K562 (cell line): ENCODE results near the gene KAT2B. TPM values are rescaled to one million over a fixed set of nuclear protein-coding genes. Genes with fewer than 3 reads are reported as not detected.
A peak's percentile ranks its signal among the peaks of the same experiment; 100 is the strongest.

Experiments used
- ATAC-seq: fragments of 200-7000 bp; cut with Tn5 transposase; 3 replicates; pipeline ENCODE4 v1.9.1; 2020; ENCODE audit warnings: moderate library complexity
- BruUV-seq: library from RNA; stranded (reverse); fragments of 400-500 nt; replicated peaks from 2 replicates; lab custom pipeline; 2021; lab: Mats Ljungman, UMichigan
- CTCF ChIA-PET: fragments of 300-600 bp; formaldehyde crosslinking; extraction: SDS; loops from one replicate; lab custom pipeline; 2021; ENCODE audit warnings: low intra/inter-chr PET ratio; lab: Yijun Ruan, JAX
- POLR2A ChIA-PET: fragments of 300-600, 350-650 bp; sonication (Branson Sonifier 250); formaldehyde crosslinking; extraction: SDS; loops from one replicate; lab custom pipeline; 2021; ENCODE audit warnings: antibody characterized with exemption, inconsistent platforms; lab: Yijun Ruan, JAX
- DNase-seq, 4 experiments: peaks; one replicate each; pipeline versions ENCODE4 v3.0.0 to v3.0.0-alpha.2; 2011 to 2018; ENCODE audit warnings: low spot score in 3 of 4, mixed read lengths in 3 of 4; ENCODE audit errors: extremely low read depth in 1 of 4
- FAIRE-seq: peaks from 2 replicates; lab custom pipeline; 2011; peaks lifted over from hg19 to GRCh38; lab: Jason Lieb, UNC
- H2AFZ ChIP-seq: 2 replicates; pipeline ENCODE4 v1.6.0; 2011; ENCODE audit warnings: low read depth, low read length, control low read depth, inconsistent platforms
- H3K27ac ChIP-seq: fragments of 200-600 bp; 3 replicates; pipeline ENCODE4 v1.8.0; 2011; ENCODE audit warnings: low read depth, mild to moderate bottlenecking, control low read depth, inconsistent platforms, low read length, moderate library complexity, mixed read lengths; ENCODE audit errors: extremely low read depth
- H3K27me3 ChIP-seq, 2 experiments: fragments of 300-600 bp in 1 of 2; 2 replicates in 1 of 2; 3 replicates in 1 of 2; pipeline versions ENCODE4 v1.6.0 to v1.8.0; 2011; ENCODE audit warnings: inconsistent platforms in 2 of 2, low read length in 2 of 2, mild to moderate bottlenecking in 1 of 2, mixed read lengths in 1 of 2, moderate library complexity in 1 of 2; ENCODE audit not compliant: control insufficient read depth in 2 of 2, insufficient read depth in 2 of 2
- H3K36me3 ChIP-seq: fragments of 300-600 bp; 3 replicates; pipeline ENCODE4 v1.8.0; 2011; ENCODE audit warnings: mild to moderate bottlenecking, low read length, inconsistent platforms; ENCODE audit not compliant: control insufficient read depth, insufficient read depth
- H3K4me1 ChIP-seq, 2 experiments: fragments of 200-600 bp in 1 of 2; replicated peaks in 1 of 2; 2 replicates in 1 of 2; 3 replicates in 1 of 2; pipeline versions ENCODE4 v1.5.1 to v1.8.0; 2011; ENCODE audit warnings: inconsistent platforms in 2 of 2, low read length in 2 of 2, mild to moderate bottlenecking in 1 of 2, mixed read lengths in 1 of 2, moderate library complexity in 1 of 2; ENCODE audit not compliant: control insufficient read depth in 2 of 2, insufficient read depth in 2 of 2
- H3K4me2 ChIP-seq: 2 replicates; pipeline ENCODE4 v1.6.1; 2011; ENCODE audit warnings: low read length, control low read depth, inconsistent platforms, mixed read lengths; ENCODE audit not compliant: insufficient read depth
- H3K4me3 ChIP-seq: fragments of 200-600 bp; sonication (generic), shearing (Covaris generic); 2 replicates; pipeline ENCODE4 v1.5.1; 2016; ENCODE audit warnings: control low read depth, inconsistent platforms
- H3K79me2 ChIP-seq: fragments of 200-600 bp; 3 replicates; pipeline ENCODE4 v1.8.0; 2011; ENCODE audit warnings: low read length, inconsistent platforms; ENCODE audit not compliant: control insufficient read depth, insufficient read depth
- H3K9ac ChIP-seq, 2 experiments: 2 replicates each; pipeline versions ENCODE4 v1.6.0 to v1.6.1; 2011; ENCODE audit warnings: low read depth in 2 of 2, low read length in 2 of 2, control low read depth in 1 of 2, inconsistent platforms in 1 of 2, mild to moderate bottlenecking in 1 of 2, mixed read lengths in 1 of 2; ENCODE audit not compliant: insufficient read depth in 1 of 2
- H3K9me1 ChIP-seq: one replicate; pipeline ENCODE4 v1.6.0; 2011; ENCODE audit warnings: inconsistent platforms, mild to moderate bottlenecking, low read length, moderate library complexity; ENCODE audit not compliant: control insufficient read depth, insufficient read depth
- H3K9me3 ChIP-seq: replicated peaks from 2 replicates; pipeline ENCODE4 v1.5.1; 2011; ENCODE audit warnings: low read depth, low read length, inconsistent platforms; ENCODE audit not compliant: control insufficient read depth, insufficient read depth
- H4K20me1 ChIP-seq: replicated peaks from 2 replicates; pipeline ENCODE4 v1.6.1; 2011; ENCODE audit warnings: low read length, inconsistent platforms, mixed read lengths; ENCODE audit not compliant: control insufficient read depth, insufficient read depth
- BCOR ChIP-seq: fragments of 450-650 bp; IDR thresholded peaks from 2 replicates; pipeline ENCODE4 v1.6.1; 2016
- CTBP1 ChIP-seq: fragments of 450-650 bp; IDR thresholded peaks from 2 replicates; pipeline ENCODE4 v1.6.1; 2016; ENCODE audit warnings: borderline replicate concordance
- CTCF ChIP-seq, 3 experiments: IDR thresholded peaks in 2 of 3; conservative IDR thresholded peaks in 1 of 3; 2 replicates each; pipeline ENCODE4 v1.5.1; 2011 to 2012; ENCODE audit warnings: low read length in 3 of 3, mild to moderate bottlenecking in 3 of 3, control low read depth in 2 of 3, improper control_type of control experiment in 1 of 3, inconsistent platforms in 1 of 3, low read depth in 1 of 3, mixed read lengths in 1 of 3, moderate library complexity in 1 of 3; ENCODE audit not compliant: insufficient read depth in 2 of 3
- PHF8 ChIP-seq: fragments of 200-600 bp; sonication (generic); IDR thresholded peaks from 2 replicates; pipeline ENCODE4 v1.6.1; 2012; ENCODE audit warnings: mixed run types, mild to moderate bottlenecking, inconsistent platforms, low read length, moderate library complexity, borderline replicate concordance
- RREB1 ChIP-seq: fragments of 250-450 bp; sonication (Bioruptor Pico); IDR thresholded peaks from 2 replicates; pipeline ENCODE4 v1.4.0; 2020
- THRA ChIP-seq: fragments of 450-650 bp; IDR thresholded peaks from 2 replicates; pipeline ENCODE4 v1.6.1; 2017; ENCODE audit warnings: mild to moderate bottlenecking, moderate library complexity
- WGBS: fragments of 100-300 bp; shearing (Covaris generic); methylation state at CpG from one replicate; pipeline ENCODE4 v1.1.6; 2016; ENCODE audit warnings: low coverage, mixed read lengths; ENCODE audit not compliant: insufficient coverage; ENCODE audit errors: missing lambda C conversion rate; 5-methylcytosine and 5-hydroxymethylcytosine counted together
- in situ Hi-C: fragments of 300-500 bp; cut with MboI; formaldehyde crosslinking; loops from 4 replicates; pipeline ENCODE4 v1.15.0; 2018; ENCODE audit warnings: inconsistent platforms, mixed read lengths
- intact Hi-C: fragments of 100-400 bp; cut with micrococcal nuclease; formaldehyde crosslinking; loops from 2 replicates; pipeline ENCODE4 v1.14.2; 2022
- polyA plus RNA-seq, 8 experiments: library from polyadenylated mRNA; depleted of rRNA in 4 of 8; stranded (reverse) in 5 of 8; unstranded in 3 of 8; fragments of >200 nt; fragmentation: Nextera tagmentation in 2 of 8; fragmentation: Illumina TruSeq in 1 of 8; extraction: Ambion mirVana in 2 of 8; extraction: Trizol in 1 of 8; gene quantifications; 2 replicates each; pipeline versions ENCODE4 v1.2.1 to v1.2.3, GENCODE V29; 2011 to 2014; ENCODE audit warnings: inconsistent platforms in 1 of 8, missing spikeins in 1 of 8
- total RNA-seq, 7 experiments: library from RNA; depleted of rRNA in 6 of 7; stranded (reverse); fragments of >200 nt in 6 of 7; fragmentation: Illumina TruSeq in 2 of 7; extraction: Trizol in 2 of 7; gene quantifications; 2 replicates each; pipeline versions ENCODE4 v1.2.1 to v1.2.3, GENCODE V29; 2011 to 2021; ENCODE audit warnings: low replicate concordance in 1 of 7

KAT2B gene
- total and polyA plus RNA-seq, 9 of the 15 experiments (the other 6 are each of a cell fraction or from before 2014, with no cell fraction given) = 3.3 to 14.9 (median 12.2) TPM

- no peak for TF ChIP-seq CTCF (IDR thresholded peaks at IDR 0.05 in 2 of 3, conservative IDR thresholded peaks at IDR 0.05 in 1 of 3; ENCODE audit: insufficient read depth in 2 of 3, low read depth in 1 of 3, low read length in 3 of 3)
These were observed 5.2 kb upstream of the KAT2B start (continued) for GRCh38 chr3:20035019-20035418.

- no TSS peak for BruUV-seq
- DNase-seq = no peak
- CTCF ChIA-PET = no interaction called here
- no peak for FAIRE-seq
- 33% methylated on average over 1 of the region's 1 CpG for WGBS
- no peak for ATAC-seq
- Histone ChIP-seq H2AFZ (peak overlapping the region; percentile 51), H3K27ac (no peak overlapping the region), H4K20me1 (peaks cover 15% of the 10 kb centered on the region), H3K4me1 (peaks cover 15 to 27% of the 10 kb centered on the region in 2 experiments; a peak in 4 of 5 replicates), H3K79me2 (peaks cover 17% of the 10 kb centered on the region), H3K9me1 (no peaks in the 10 kb centered on the region), H3K4me2 (no peak overlapping the region), H3K9me3 (no peaks in the 10 kb centered on the region), H3K9ac (no peak overlapping the region), H3K36me3 (no peaks in the 10 kb centered on the region), H3K27me3 (no peaks in the 10 kb centered on the region), H3K4me3 (no peak overlapping the region)
- intact Hi-C loops = loop anchor here (5.0 kb wide), 2 partner anchors 45 to 70 kb away; no protein-coding TSS in a partner anchor
- in situ Hi-C loops = no loop called here
- POLR2A ChIA-PET = interaction anchor here (1.6 to 1.8 kb wide), 2 partner anchors 11 to 85 kb away, joined by 3 to 4 read pairs; no protein-coding TSS in a partner anchor
- no peak for TF ChIP-seq PHF8
- TF ChIP-seq CTCF (IDR thresholded peaks at IDR 0.05 in 2 of 3, conservative IDR thresholded peaks at IDR 0.05 in 1 of 3; ENCODE audit: insufficient read depth in 2 of 3, low read depth in 1 of 3, low read length in 3 of 3) = 0 out of 6 replicates have a peak, but pooled peaks of 1 of the 3 experiments have one; percentile 18
- no peak for TF ChIP-seq THRA
- no peak for TF ChIP-seq RREB1 (CRISPR knock-in tag)
- TF ChIP-seq BCOR = peak; percentile 49; the same call in 1 of the 2 replicates
- TF ChIP-seq CTBP1 = no peak
These were observed 2.8 kb upstream of the KAT2B start for GRCh38 chr3:20037255-20037996.
